Hepatocyte (in vitro differentiated cells): ENCODE data around the gene CDH22.
A peak's percentile ranks its signal among the peaks of the same experiment; 100 is the strongest.

Experiments used
- EZH2 ChIP-seq: fragments of 200-600 bp; sonication (generic); IDR thresholded peaks from 2 replicates; pipeline ENCODE4 v1.6.1; 2016; ENCODE audit warnings: antibody characterized with exemption, mild to moderate bottlenecking, borderline replicate concordance
- TF ChIP-seq, protein P1 (sequence below): fragments of 200-600 bp; sonication (generic); IDR thresholded peaks from 2 replicates; pipeline ENCODE4 v1.5.1; 2016; ENCODE audit warnings: antibody characterized with exemption, mild to moderate bottlenecking; ENCODE audit not compliant: poor library complexity

DNA sequence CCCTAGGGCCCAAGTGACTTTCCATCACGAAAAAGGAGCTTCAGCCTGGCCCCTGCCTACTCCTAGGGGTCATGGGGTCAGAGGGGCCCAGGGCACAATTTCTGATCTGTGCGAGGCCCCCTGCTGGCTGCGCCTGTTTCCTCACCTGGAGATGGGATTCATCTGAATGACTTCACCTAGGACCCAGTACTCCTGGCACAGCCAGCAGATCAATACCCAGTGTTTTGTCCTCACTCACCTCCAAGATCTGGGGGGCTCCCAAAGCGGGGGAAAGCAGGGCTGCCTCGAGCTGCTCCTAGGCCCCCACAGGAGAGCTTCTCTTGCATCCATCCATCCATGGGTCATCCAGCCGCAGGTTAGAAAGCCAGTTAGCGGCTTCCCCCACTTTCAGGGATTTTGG is 156.4 kb downstream of the CDH22 start:
- TF ChIP-seq, protein P1, sequence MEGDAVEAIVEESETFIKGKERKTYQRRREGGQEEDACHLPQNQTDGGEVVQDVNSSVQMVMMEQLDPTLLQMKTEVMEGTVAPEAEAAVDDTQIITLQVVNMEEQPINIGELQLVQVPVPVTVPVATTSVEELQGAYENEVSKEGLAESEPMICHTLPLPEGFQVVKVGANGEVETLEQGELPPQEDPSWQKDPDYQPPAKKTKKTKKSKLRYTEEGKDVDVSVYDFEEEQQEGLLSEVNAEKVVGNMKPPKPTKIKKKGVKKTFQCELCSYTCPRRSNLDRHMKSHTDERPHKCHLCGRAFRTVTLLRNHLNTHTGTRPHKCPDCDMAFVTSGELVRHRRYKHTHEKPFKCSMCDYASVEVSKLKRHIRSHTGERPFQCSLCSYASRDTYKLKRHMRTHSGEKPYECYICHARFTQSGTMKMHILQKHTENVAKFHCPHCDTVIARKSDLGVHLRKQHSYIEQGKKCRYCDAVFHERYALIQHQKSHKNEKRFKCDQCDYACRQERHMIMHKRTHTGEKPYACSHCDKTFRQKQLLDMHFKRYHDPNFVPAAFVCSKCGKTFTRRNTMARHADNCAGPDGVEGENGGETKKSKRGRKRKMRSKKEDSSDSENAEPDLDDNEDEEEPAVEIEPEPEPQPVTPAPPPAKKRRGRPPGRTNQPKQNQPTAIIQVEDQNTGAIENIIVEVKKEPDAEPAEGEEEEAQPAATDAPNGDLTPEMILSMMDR, result peak; percentile 28
- no peak for TF ChIP-seq EZH2
